ENCODE data around the gene DPY19L1.

The DPY19L1 gene

DNA sequence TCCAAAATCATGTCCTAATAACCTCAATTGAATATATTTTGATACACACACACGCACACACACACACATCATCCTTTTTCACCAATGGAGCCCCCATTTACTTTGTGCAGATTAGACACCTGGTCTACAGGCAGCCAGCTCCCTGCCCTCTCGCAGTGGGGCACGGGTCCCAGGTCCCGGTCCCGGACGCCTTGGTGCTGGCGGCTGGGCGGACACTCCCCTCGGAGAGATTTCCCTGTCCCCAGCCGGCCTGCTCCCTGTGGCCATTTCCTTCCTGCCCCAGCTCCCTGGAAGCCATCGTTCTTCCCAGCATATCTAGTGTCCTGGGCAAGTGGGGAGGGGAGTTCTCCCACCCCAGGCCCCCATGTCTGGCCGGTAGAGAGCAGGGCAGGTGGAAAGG, 14.6 kb downstream of the DPY19L1 start:
- DNase-seq (ENCODE audit: low spot score): no peak
- in situ Hi-C loops (cut with MboI; ENCODE audit: low pct_unique_long_range_greater_than_20kb, low sequenced_read_pairs, unreplicated experiment): no loop called here
- no peak for TF ChIP-seq CTCF (IDR thresholded peaks at IDR 0.05; ENCODE audit: extremely low read depth, insufficient read depth, missing control alignments)

DNA sequence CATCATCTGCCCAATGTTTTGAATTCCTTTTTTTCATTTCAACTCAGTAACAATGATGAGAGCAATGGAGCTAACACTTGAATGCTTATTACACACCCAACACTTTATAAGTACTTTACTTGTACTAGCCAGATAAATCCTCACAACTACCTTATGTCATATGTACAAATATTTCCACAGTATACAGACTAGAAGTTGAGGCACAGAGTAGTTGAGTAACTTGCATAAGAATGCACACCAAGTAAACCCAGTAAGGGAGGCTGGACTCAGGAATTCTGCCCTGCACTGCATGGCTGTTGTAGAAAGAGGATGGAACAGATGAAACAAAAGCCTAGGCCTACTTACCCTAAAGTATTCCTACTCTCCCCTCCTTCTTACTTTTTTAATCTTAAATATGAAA, 15.8 kb downstream of the DPY19L1 start:
- in situ Hi-C loops (cut with MboI; ENCODE audit: low pct_unique_long_range_greater_than_20kb, low sequenced_read_pairs, unreplicated experiment): no loop called here
- no peak for DNase-seq (ENCODE audit: low spot score)
- TF ChIP-seq CTCF (IDR thresholded peaks at IDR 0.05; ENCODE audit: extremely low read depth, insufficient read depth, missing control alignments): no peak

DNA sequence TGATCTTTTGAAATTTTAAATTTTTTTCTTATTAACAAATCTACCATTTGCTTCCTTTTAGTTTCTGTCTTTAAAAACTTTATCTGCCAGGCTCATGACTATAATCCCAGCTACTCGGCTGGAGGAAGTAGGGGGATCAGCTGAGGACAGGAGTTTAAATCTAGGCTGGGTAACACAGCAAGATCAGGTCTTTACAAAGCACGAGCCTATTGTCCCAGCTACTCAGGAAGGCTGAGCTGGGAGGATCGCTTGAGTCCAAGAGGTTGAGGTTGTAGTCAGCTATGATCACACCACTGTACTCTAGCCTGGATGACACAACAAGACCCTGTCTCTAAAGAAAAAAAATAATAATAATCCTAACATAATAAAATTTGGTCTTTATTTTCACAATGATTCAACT, 17.5 kb downstream of the DPY19L1 start:
- in situ Hi-C loops (cut with MboI; ENCODE audit: low pct_unique_long_range_greater_than_20kb, low sequenced_read_pairs, unreplicated experiment): no loop called here
- TF ChIP-seq CTCF (IDR thresholded peaks at IDR 0.05; ENCODE audit: extremely low read depth, insufficient read depth, missing control alignments): no peak
- DNase-seq (ENCODE audit: low spot score): no peak

- TF ChIP-seq CTCF (IDR thresholded peaks at IDR 0.05; ENCODE audit: extremely low read depth, insufficient read depth, missing control alignments): no peak
- DNase-seq (ENCODE audit: low spot score): no peak
- in situ Hi-C loops (cut with MboI; ENCODE audit: low pct_unique_long_range_greater_than_20kb, low sequenced_read_pairs, unreplicated experiment): no loop called here
Observed at GRCh38 chr7:35019179-35019729, 18.0 kb downstream of the DPY19L1 start.

DNA sequence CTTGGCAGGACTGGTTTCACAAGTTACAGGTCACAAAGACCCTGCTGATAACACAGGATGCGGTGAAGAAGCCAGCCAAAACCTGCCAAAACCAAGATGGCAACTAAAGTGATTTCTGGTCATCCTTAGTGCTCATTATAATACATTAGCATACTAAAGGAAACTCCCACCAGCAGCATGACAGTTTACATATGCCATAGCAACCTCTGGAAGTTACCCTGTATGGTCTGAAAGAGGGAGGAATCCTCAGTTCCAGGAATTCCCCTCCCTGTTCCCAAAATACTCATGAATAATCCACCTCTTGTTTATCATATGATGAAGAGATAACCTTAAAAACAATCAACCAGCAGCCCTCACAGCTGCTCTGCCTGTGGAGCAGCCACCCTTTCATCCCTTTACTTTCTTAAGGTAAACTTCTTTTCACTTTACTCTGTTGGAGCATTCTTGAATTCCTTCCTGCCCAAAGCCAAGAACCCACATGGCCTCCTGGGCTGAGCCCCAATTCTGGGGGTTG, 21.9 kb downstream of the DPY19L1 start:
- DNase-seq (ENCODE audit: low spot score): no peak
- in situ Hi-C loops (cut with MboI; ENCODE audit: low pct_unique_long_range_greater_than_20kb, low sequenced_read_pairs, unreplicated experiment): no loop called here
- TF ChIP-seq CTCF (IDR thresholded peaks at IDR 0.05; ENCODE audit: extremely low read depth, insufficient read depth, missing control alignments): no peak

- in situ Hi-C loops (cut with MboI; ENCODE audit: low pct_unique_long_range_greater_than_20kb, low sequenced_read_pairs, unreplicated experiment): no loop called here
- DNase-seq (ENCODE audit: low spot score): no peak
- no peak for TF ChIP-seq CTCF (IDR thresholded peaks at IDR 0.05; ENCODE audit: extremely low read depth, insufficient read depth, missing control alignments)
Observed at GRCh38 chr7:35012160-35012559, 25.1 kb downstream of the DPY19L1 start.

Data from GM13977 (cell line).